Daoy (cell line): Measurements from ENCODE around the gene KDM4C. TPM values are rescaled to one million over a fixed set of nuclear protein-coding genes. Genes with fewer than 3 reads are reported as not detected.
"Not testable (repeated sequence)": the region's sequence is repeated elsewhere in the genome, so short reads cannot be mapped to it uniquely, and the experiment has no call there.

Source experiments
- DNase-seq: peaks from one replicate; pipeline ENCODE4 v3.0.0-alpha.2; 2015; ENCODE audit warnings: low read depth
- total RNA-seq: library from RNA; depleted of rRNA; stranded (reverse); fragments of >200 nt; shearing (Covaris generic); gene quantifications from 2 replicates; pipeline ENCODE4 v1.2.3, GENCODE V29; 2014

KDM4C gene
- total RNA-seq, 1 experiment from 2014 or later, result 12.7 TPM

GRCh38 chr9:6806318-6806717 lies 48.5 kb downstream of the KDM4C start:
- DNase-seq, result not testable (repeated sequence)

- DNase-seq, result not testable (repeated sequence)
Observed at GRCh38 chr9:6807669-6808068, 49.9 kb downstream of the KDM4C start.

GRCh38 chr9:6811436-6811835 lies 53.7 kb downstream of the KDM4C start:
- DNase-seq, result no peak

- DNase-seq, result no peak
Observed at GRCh38 chr9:6816581-6816980, 58.8 kb downstream of the KDM4C start.

GRCh38 chr9:6818292-6818922 lies 60.6 kb downstream of the KDM4C start:
- no peak for DNase-seq

- DNase-seq, result no peak
Observed at GRCh38 chr9:6819112-6819511, 61.3 kb downstream of the KDM4C start.

GRCh38 chr9:6819529-6819928 lies 61.8 kb downstream of the KDM4C start:
- DNase-seq, result no peak

- DNase-seq, result no peak
Observed at GRCh38 chr9:6822696-6823095, 64.9 kb downstream of the KDM4C start.

GRCh38 chr9:6827439-6828145 lies 69.8 kb downstream of the KDM4C start:
- peak; percentile 58 for DNase-seq

GRCh38 chr9:6829027-6829426 lies 71.3 kb downstream of the KDM4C start:
- DNase-seq, result no peak

- no peak for DNase-seq
Observed at GRCh38 chr9:6829536-6829935, 71.8 kb downstream of the KDM4C start.

GRCh38 chr9:6833518-6834192 lies 75.9 kb downstream of the KDM4C start:
- DNase-seq, result no peak

GRCh38 chr9:6834306-6834705 lies 76.5 kb downstream of the KDM4C start:
- DNase-seq, result no peak

- DNase-seq, result no peak
Observed at GRCh38 chr9:6838158-6838557, 80.4 kb downstream of the KDM4C start.

- DNase-seq, result peak; percentile 34
Observed at GRCh38 chr9:6842584-6842947, 84.8 kb downstream of the KDM4C start.

GRCh38 chr9:6843742-6844141 lies 86.0 kb downstream of the KDM4C start:
- DNase-seq, result peak; percentile 17

GRCh38 chr9:6844267-6844666 lies 86.5 kb downstream of the KDM4C start:
- DNase-seq, result no peak

- DNase-seq, result no peak
Observed at GRCh38 chr9:6845128-6845826, 87.5 kb downstream of the KDM4C start.

GRCh38 chr9:6845880-6846279 lies 88.1 kb downstream of the KDM4C start:
- no peak for DNase-seq

- peak; percentile 36 for DNase-seq
Observed at GRCh38 chr9:6852243-6852963, 94.6 kb downstream of the KDM4C start.

- no peak for DNase-seq
Observed at GRCh38 chr9:6855860-6856259, 98.1 kb downstream of the KDM4C start.

GRCh38 chr9:6864102-6864501 lies 106.3 kb downstream of the KDM4C start:
- DNase-seq, result no peak
